GM21423 (cell line): Measurements from ENCODE around the gene INSC.

Source experiments
- ATAC-seq: cut with Tn5 transposase; IDR thresholded peaks from one replicate; pipeline ENCODE4 v1.9.1; 2021; ENCODE audit warnings: mild to moderate bottlenecking, moderate library complexity; ENCODE audit not compliant: unreplicated experiment

INSC gene

DNA sequence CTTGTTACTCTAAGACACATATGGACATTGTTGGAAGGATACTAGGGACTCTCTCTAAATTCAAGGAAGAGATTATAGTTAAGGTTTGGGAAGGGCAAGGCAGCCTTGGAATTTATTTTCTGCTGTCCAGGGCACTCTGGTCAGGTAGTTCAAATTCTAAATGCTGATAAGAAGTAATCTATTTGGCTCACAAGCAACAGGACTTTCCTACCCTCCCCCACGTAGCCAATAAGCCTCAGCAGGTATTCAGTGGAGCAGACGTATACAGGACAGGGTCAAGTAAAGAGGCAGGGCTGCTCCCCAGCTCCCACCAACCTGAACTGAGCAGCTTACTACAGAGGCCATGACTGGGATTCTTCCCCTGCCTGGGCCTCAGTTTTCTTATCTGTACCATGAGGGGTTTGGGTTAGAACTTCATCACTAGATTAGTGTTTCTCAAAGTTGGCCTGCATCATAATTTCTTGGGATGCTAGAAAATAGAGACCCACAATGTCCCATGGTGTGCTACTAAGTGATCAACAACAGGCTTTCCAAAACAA is 6.1 kb upstream of the INSC start:
- ATAC-seq: no peak

- no peak for ATAC-seq
Measured at GRCh38 chr11:15109602-15110001, 5.1 kb upstream of the INSC start.

DNA sequence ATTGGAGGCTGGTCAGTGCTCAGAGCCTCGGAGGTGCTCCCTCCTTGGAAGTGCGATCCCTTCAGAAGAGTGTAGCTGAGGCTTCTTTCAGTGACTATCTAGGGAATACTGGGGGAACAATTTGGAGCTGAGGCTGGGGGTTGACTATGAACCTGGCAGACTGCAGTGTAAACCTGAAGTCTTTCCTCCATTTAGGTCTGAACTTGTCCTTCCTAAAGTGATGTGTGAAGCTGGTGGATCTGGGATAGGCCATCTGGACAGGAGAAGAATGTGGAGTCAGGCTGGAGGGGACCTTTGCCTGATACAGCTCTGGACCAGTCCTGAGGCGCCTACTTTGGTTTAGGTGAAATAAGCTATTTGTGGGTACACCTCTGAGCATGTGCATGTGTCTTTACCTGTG is 3.5 kb upstream of the INSC start:
- no peak for ATAC-seq

DNA sequence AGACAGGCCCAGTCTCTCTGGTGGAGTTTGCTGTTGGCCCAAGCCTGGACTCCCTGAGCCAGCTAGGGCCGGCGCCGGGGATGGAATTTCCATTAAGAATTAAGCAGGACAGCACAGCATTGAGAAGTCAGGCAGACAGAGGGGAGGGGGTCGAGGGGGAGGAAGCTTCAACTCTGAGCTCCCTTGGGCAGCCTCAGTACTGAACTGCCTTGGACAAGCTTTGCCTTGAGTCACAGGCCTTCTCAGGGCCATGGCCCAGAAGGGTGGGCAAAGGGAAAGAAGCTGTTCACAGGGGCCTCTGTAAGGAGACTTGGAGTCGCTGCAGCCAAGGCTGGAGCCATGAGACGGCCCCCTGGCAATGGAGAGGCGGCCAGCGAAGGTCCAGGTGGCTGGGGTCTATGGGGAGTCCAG is 2.6 kb upstream of the INSC start:
- ATAC-seq: no peak

DNA sequence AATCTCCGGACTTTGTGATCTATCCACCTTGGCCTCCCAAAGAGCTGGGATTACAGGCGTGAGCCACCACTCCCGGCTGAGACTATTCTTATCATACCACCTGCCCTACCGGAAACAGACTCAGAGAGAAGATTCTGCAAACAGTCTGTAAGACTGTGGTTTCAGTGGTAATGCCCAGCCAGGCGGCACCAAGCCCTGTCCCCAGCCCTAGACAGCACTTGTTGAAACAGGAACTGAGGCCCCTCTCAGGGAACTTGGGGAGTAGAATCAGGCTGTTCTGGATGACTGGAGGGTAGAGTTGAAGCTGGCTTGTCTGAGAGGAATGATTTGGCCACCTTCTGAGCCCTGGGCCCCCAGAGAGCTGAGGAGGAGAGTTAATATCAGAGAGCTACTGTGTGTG is 1.3 kb upstream of the INSC start:
- ATAC-seq: peak; percentile 94

- no peak for ATAC-seq
Measured at GRCh38 chr11:15115686-15116085, 963 bp downstream of the INSC start.

DNA sequence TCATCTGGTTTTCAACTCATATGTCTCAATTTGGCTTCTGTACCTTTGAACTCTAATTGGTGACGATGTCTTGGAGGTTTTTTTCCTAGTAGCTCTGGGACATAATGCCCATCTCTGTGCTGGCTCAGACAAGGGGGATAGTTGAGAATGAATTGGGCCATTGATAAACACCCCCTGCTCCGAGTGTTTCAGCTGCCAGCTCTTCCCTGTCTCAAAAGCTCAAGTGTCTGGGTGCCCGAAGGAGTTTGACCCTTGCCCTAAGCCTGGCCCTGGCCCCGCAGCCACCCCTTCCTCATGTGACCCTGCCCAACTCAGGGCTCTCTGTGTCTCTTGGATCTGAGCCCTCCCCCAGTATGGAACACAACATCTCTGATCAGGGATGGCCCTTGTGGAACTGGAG is 3.0 kb downstream of the INSC start:
- no peak for ATAC-seq

DNA sequence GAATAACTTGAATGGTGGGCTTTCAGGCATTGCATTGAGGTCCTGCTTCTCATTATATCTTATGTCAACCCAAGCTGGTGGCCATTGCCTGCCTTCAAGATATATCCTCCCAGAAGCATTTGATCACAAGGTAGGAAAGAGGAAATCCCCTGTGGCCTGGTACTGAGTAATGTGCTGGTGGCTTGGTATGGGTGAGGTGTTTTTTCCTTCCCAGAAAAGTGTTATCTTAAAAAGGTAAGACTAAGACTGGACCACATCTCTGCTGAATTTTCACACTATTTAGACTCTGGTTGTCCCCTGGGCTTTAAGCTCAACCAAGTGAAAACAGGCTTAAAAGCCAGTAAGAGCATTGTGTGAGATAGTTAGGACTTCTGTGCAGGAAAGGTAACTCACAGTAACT is 3.7 kb downstream of the INSC start:
- peak; percentile 53 for ATAC-seq

- no peak for ATAC-seq
Measured at GRCh38 chr11:15119352-15119751, 4.6 kb downstream of the INSC start.

GRCh38 chr11:15119826-15120225 is 5.1 kb downstream of the INSC start:
- no peak for ATAC-seq

GRCh38 chr11:15123849-15124248 is 9.1 kb downstream of the INSC start:
- no peak for ATAC-seq

GRCh38 chr11:15124528-15124927 is 9.8 kb downstream of the INSC start:
- ATAC-seq: no peak

GRCh38 chr11:15127341-15127740 is 12.6 kb downstream of the INSC start:
- ATAC-seq: no peak

- ATAC-seq: no peak
Measured at GRCh38 chr11:15128621-15129020, 13.9 kb downstream of the INSC start.

DNA sequence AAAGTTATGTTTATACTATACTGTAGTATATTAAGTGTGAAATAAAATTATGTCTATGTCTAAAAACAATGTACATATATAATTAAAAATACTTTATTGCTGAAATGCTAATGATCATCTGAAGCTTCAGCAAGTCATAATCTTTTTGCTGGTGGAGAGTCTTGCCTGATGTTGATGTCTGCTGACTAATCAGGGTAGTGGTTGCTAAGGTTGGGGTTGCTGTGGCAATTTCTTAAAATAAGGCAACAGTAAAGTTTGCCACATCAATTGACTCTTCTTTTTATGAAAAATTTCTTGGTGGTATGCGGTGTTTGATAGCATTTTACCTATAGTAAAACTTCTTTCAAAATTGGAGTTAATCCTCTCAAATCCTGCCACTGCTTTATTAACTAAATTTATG is 21.4 kb downstream of the INSC start:
- ATAC-seq: no peak

DNA sequence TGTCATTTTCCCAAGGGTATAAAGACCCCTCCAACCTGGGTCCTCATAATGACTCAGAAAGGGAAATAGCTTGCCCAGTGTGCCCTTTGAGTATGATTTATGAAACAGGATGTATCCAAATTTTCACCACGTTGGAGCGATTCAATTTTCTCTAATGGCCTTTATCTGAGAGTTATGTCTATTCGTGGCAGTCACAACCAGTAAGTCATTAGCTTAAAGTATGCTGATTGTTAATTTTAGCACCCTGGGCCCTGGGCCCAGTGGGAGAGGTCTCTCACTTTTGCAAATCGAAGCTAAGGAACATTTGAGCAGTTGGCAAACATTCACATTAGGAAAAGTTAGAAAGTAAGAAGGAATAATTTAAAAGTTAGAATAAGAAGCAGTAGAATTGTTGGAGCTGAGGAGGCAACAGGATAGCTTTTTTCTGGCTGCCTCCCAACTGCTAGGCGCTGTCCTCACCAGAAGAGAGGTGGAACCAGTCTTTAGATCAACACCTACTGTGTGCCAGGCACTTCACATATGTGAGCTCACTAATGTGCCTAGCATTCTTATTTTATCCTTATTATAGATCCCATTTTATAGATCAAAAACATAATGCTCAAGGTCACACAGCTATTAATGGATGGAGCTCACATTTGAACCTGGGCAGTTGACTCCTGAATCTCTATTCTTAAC is 24.5 kb downstream of the INSC start:
- ATAC-seq: no peak

DNA sequence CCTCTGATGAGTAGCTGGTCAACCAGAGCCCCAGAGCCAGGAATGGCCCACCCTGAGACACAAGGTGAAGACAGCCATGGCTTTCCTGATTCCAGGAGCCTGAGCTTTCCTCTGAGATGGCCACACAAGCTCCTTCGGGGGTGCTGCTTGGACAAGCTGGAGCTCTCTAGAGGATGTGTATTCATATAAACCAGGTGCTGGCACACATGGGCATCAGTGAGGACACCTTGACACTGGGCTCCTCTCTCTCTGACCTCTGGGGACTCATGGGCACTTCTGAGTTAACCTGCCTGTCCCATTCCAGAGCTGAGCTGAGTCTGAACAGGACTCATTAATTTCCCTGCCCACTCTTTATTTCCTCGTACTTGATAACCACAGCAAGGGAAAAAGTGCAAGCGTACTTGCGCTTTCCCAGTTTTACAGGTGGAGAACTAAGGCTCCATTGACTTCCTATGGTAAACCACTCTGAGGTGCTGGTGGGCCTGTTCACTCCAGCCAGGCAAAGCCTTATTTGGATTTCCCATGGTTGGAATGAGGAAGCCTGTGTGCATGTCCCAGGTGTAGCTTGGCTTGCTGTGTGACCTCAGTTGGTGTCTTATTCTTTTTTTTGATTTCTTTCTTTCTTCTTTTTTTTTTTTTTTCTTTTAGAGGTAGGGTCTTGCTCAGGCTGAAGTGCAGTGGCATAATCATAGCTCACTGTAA is 25.4 kb downstream of the INSC start:
- ATAC-seq: no peak

DNA sequence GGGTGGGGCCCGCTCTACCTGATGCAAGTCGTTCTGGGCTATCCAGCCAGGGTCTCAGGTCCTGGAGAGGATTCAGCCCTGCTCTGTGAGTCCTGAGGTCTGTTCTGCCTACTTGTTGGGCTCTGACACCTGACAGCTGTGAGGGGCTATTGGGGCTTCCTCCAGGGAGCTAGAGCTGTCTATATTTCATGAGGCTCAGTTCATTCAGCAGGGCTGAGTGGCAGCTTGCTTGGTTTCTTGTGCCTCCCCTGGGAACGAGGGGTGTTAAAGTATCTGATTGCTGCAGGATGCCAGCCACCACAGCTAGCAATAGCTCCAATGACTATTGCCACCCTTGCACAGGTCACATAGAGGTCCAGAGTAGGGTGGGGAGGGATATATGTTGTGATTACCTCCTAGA is 26.7 kb downstream of the INSC start:
- ATAC-seq: no peak

GRCh38 chr11:15142838-15143237 is 28.1 kb downstream of the INSC start:
- ATAC-seq: no peak

DNA sequence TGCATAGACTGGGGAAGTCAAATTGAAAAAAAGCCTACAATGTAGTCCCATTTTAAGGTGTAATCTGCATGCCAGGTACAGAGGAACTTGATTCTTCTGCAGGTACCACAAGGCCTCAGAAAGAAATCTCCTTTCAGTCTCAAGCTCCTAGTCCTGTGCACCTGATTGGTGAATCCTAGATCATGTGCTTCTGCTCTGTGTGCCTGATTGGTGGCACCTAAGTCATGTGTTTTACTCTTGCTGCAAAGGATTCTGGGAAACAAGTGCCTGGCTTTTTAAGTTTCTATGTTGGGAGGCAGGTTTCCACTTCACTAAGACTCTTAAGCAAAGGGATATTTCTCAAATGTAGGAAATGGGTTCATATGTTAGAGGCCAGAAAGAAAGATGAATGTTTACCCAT is 29.1 kb downstream of the INSC start:
- ATAC-seq: no peak

DNA sequence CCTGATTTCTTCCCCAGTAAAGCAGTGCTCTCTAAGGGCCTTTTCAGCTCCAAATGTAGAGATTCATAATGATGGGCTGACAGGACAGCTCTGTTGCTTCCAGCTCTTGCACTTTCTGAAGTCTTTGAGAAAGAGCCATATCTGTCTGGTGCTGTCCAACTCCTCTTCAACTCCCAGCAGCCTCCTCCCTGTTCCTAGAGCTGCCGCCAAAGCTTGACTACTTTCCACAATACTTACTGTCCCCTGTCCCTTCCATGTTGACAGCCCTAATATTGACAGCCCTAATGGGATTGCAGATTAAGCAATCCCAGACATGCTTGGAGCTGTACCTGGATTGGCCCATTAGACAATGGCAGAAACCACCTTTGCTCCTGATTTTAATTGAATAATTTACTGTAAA is 29.6 kb downstream of the INSC start:
- no peak for ATAC-seq

- no peak for ATAC-seq
Measured at GRCh38 chr11:15145151-15145550, 30.4 kb downstream of the INSC start.

DNA sequence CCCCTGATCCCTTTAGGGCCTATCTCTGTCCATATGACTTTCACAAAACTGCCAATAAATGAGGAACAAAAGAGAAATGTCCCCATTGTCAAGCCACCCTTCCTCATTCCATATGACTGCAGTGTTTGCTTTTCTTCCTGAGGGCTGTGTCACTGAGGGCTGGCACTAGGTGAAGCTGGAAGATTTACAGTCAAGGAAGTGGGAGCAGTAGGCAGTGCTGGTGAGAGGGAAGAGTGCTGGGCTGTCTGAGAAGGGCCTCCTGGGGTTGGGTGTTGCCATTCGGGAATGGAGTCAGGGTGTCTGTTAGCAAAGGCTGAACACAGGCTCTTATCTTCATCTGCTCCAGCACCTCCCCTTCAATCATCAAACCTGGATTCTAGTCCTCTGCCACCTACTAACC is 30.9 kb downstream of the INSC start:
- no peak for ATAC-seq
